WTC11 (cell line): Measurements from ENCODE around the gene SH2B3.

Source experiments
- ATF6 ChIP-seq: sonication (generic); formaldehyde crosslinking; IDR thresholded peaks from 2 replicates; pipeline ENCODE4 v1.8.1; 2023; ENCODE audit warnings: mild to moderate bottlenecking, missing genetic modification reagents
- CREB1 ChIP-seq: sonication (generic); formaldehyde crosslinking; IDR thresholded peaks from 2 replicates; pipeline ENCODE4 v1.8.0; 2023; ENCODE audit warnings: mild to moderate bottlenecking, missing genetic modification reagents
- CTCF ChIP-seq: fragments of 200-600 bp; IDR thresholded peaks from 2 replicates; pipeline ENCODE4 v1.8.0; 2022; ENCODE audit warnings: antibody characterized with exemption
- ESRRA ChIP-seq: sonication (generic); formaldehyde crosslinking; IDR thresholded peaks from 2 replicates; pipeline ENCODE4 v1.8.1; 2022; ENCODE audit warnings: mild to moderate bottlenecking, missing genetic modification reagents, borderline replicate concordance
- FOXP1 ChIP-seq: sonication (generic); formaldehyde crosslinking; IDR thresholded peaks from 2 replicates; pipeline ENCODE4 v1.8.0; 2022; ENCODE audit warnings: missing genetic modification reagents, mild to moderate bottlenecking, moderate library complexity, borderline replicate concordance
- JUN ChIP-seq: sonication (generic); formaldehyde crosslinking; IDR thresholded peaks from 2 replicates; pipeline ENCODE4 v1.8.0; 2023; ENCODE audit warnings: mild to moderate bottlenecking, missing genetic modification reagents
- SMAD3 ChIP-seq: sonication (generic); formaldehyde crosslinking; IDR thresholded peaks from 2 replicates; pipeline ENCODE4 v1.8.0; 2022; ENCODE audit warnings: missing genetic modification reagents, mild to moderate bottlenecking, borderline replicate concordance
- USF1 ChIP-seq: sonication (generic); formaldehyde crosslinking; IDR thresholded peaks from 2 replicates; pipeline ENCODE4 v1.8.0; 2022; ENCODE audit warnings: mild to moderate bottlenecking, missing genetic modification reagents
- ZBTB21 ChIP-seq: sonication (generic); formaldehyde crosslinking; IDR thresholded peaks from 2 replicates; pipeline ENCODE4 v1.8.1; 2023; ENCODE audit warnings: mild to moderate bottlenecking, missing genetic modification reagents, borderline replicate concordance
- ZNF317 ChIP-seq: sonication (generic); formaldehyde crosslinking; IDR thresholded peaks from 2 replicates; pipeline ENCODE4 v1.8.1; 2023; ENCODE audit warnings: low read depth, mild to moderate bottlenecking, moderate library complexity, missing genetic modification reagents, borderline replicate concordance
- ZNF512 ChIP-seq: sonication (generic); formaldehyde crosslinking; IDR thresholded peaks from 2 replicates; pipeline ENCODE4 v1.8.1; 2022; ENCODE audit warnings: missing genetic modification reagents, borderline replicate concordance
- TF ChIP-seq, protein P1 (sequence below): sonication (generic); formaldehyde crosslinking; IDR thresholded peaks from 2 replicates; pipeline ENCODE4 v1.8.0; 2022; ENCODE audit warnings: mild to moderate bottlenecking, missing genetic modification reagents
- TF ChIP-seq, protein P2 (sequence below): sonication (generic); formaldehyde crosslinking; IDR thresholded peaks from 2 replicates; pipeline ENCODE4 v1.8.0; 2022; ENCODE audit warnings: missing genetic modification reagents
- TF ChIP-seq, protein P3 (sequence below): sonication (generic); formaldehyde crosslinking; conservative IDR thresholded peaks from 2 replicates; pipeline ENCODE4 v1.8.1; 2022; ENCODE audit warnings: mild to moderate bottlenecking, missing genetic modification reagents

GRCh38 chr12:111405149-111405858 lies 419 bp upstream of the SH2B3 start:
- TF ChIP-seq, protein P1, sequence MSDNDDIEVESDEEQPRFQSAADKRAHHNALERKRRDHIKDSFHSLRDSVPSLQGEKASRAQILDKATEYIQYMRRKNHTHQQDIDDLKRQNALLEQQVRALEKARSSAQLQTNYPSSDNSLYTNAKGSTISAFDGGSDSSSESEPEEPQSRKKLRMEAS (CRISPR knock-in tag): peak; percentile 86
- TF ChIP-seq FOXP1 (CRISPR knock-in tag): no peak
- TF ChIP-seq JUN (CRISPR knock-in tag): no peak
- TF ChIP-seq CTCF: peak; percentile 35; the same call in 1 of the 2 replicates
- TF ChIP-seq, protein P2, sequence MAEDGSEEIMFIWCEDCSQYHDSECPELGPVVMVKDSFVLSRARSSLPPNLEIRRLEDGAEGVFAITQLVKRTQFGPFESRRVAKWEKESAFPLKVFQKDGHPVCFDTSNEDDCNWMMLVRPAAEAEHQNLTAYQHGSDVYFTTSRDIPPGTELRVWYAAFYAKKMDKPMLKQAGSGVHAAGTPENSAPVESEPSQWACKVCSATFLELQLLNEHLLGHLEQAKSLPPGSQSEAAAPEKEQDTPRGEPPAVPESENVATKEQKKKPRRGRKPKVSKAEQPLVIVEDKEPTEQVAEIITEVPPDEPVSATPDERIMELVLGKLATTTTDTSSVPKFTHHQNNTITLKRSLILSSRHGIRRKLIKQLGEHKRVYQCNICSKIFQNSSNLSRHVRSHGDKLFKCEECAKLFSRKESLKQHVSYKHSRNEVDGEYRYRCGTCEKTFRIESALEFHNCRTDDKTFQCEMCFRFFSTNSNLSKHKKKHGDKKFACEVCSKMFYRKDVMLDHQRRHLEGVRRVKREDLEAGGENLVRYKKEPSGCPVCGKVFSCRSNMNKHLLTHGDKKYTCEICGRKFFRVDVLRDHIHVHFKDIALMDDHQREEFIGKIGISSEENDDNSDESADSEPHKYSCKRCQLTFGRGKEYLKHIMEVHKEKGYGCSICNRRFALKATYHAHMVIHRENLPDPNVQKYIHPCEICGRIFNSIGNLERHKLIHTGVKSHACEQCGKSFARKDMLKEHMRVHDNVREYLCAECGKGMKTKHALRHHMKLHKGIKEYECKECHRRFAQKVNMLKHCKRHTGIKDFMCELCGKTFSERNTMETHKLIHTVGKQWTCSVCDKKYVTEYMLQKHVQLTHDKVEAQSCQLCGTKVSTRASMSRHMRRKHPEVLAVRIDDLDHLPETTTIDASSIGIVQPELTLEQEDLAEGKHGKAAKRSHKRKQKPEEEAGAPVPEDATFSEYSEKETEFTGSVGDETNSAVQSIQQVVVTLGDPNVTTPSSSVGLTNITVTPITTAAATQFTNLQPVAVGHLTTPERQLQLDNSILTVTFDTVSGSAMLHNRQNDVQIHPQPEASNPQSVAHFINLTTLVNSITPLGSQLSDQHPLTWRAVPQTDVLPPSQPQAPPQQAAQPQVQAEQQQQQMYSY (CRISPR knock-in tag): no peak
- no peak for TF ChIP-seq SMAD3
- no peak for TF ChIP-seq ZNF512 (CRISPR knock-in tag)
- no peak for TF ChIP-seq ZBTB21 (CRISPR knock-in tag)
- TF ChIP-seq ZNF317 (CRISPR knock-in tag): no peak
- peak; percentile 91 for TF ChIP-seq USF1
- TF ChIP-seq ESRRA (CRISPR knock-in tag): no peak
- no peak for TF ChIP-seq CREB1 (CRISPR knock-in tag)
- TF ChIP-seq, protein P3, sequence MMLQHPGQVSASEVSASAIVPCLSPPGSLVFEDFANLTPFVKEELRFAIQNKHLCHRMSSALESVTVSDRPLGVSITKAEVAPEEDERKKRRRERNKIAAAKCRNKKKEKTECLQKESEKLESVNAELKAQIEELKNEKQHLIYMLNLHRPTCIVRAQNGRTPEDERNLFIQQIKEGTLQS: no peak
- no peak for TF ChIP-seq ATF6 (CRISPR knock-in tag)
